ENCODE data around the gene NCOA5. TPM values are rescaled to one million over a fixed set of nuclear protein-coding genes. Genes with fewer than 3 reads are reported as not detected.

The NCOA5 gene
- total RNA-seq, 3 donors from 2014 or later (not counting 1 experiment from before 2014, with no cell fraction given): 8.8 to 18.4 (median 18.0) TPM

GRCh38 chr20:46135856-46136633, 46.3 kb upstream of the NCOA5 start:
- Histone ChIP-seq H3K27me3 (ENCODE audit: control insufficient read depth, insufficient read depth, low read length) (peaks cover 6% of the 10 kb centered on the region), H3K4me1 (ENCODE audit: control insufficient read depth, insufficient read depth, low read length) (peaks cover 5% of the 10 kb centered on the region), H3K9me3 (ENCODE audit: control insufficient read depth, insufficient read depth, low read length) (no peaks in the 10 kb centered on the region), H3K36me3 (ENCODE audit: control insufficient read depth, insufficient read depth, low read length) (no peaks in the 10 kb centered on the region), H3K27ac (ENCODE audit: low read length) (no peak overlapping the region), H3K4me3 (ENCODE audit: low read length) (no peak overlapping the region)
- WGBS (ENCODE audit: insufficient coverage): 60% methylated on average over 11 of the region's 12 CpGs
- no peaks in the 10 kb centered on the region for H3K36me3 Mint-ChIP-seq
- no peak overlapping the region for H3K4me3 Mint-ChIP-seq
- peaks cover 0 to 7% of the 10 kb centered on the region in 2 donors for H3K4me1 Mint-ChIP-seq
- no peak overlapping the region for H3K27ac Mint-ChIP-seq
- peaks cover 30% of the 10 kb centered on the region in 2 donors for H3K27me3 Mint-ChIP-seq (ENCODE audit: low read depth in 2 of 2)
- no peaks in the 10 kb centered on the region for H3K9me3 Mint-ChIP-seq
- TF ChIP-seq, protein P1, sequence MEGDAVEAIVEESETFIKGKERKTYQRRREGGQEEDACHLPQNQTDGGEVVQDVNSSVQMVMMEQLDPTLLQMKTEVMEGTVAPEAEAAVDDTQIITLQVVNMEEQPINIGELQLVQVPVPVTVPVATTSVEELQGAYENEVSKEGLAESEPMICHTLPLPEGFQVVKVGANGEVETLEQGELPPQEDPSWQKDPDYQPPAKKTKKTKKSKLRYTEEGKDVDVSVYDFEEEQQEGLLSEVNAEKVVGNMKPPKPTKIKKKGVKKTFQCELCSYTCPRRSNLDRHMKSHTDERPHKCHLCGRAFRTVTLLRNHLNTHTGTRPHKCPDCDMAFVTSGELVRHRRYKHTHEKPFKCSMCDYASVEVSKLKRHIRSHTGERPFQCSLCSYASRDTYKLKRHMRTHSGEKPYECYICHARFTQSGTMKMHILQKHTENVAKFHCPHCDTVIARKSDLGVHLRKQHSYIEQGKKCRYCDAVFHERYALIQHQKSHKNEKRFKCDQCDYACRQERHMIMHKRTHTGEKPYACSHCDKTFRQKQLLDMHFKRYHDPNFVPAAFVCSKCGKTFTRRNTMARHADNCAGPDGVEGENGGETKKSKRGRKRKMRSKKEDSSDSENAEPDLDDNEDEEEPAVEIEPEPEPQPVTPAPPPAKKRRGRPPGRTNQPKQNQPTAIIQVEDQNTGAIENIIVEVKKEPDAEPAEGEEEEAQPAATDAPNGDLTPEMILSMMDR (IDR thresholded peaks at IDR 0.05): no peak
- no peak for ATAC-seq
- intact Hi-C loops (cut with micrococcal nuclease): no loop called here
- no peak for DNase-seq

DNA sequence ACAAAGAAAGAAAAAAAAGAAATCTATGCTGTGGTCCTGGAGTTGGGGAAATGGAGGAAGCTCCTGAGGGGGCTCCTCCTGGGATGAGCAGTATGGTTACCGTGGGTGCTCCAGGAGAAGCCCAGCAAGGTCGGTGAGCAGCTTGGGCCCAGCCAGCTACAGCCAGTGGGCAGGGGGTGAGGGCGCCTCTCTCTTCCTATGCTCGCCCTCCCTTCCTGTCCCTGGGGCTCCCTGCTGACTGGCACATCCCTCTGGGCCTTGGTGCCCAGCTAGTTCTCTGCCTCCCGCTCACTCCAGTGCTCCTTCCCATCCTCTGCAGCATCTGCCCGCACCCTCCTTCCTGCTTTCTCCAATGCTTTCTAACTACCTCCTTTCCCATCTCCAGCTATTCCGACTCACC, 45.0 kb upstream of the NCOA5 start:
- Histone ChIP-seq H3K36me3 (ENCODE audit: control insufficient read depth, insufficient read depth, low read length) (no peaks in the 10 kb centered on the region), H3K4me1 (ENCODE audit: control insufficient read depth, insufficient read depth, low read length) (peaks cover 5% of the 10 kb centered on the region), H3K27ac (ENCODE audit: low read length) (no peak overlapping the region), H3K4me3 (ENCODE audit: low read length) (no peak overlapping the region), H3K27me3 (ENCODE audit: control insufficient read depth, insufficient read depth, low read length) (peaks cover 4% of the 10 kb centered on the region), H3K9me3 (ENCODE audit: control insufficient read depth, insufficient read depth, low read length) (no peaks in the 10 kb centered on the region)
- peaks cover 0 to 7% of the 10 kb centered on the region in 2 donors for H3K4me1 Mint-ChIP-seq
- TF ChIP-seq, protein P1 (IDR thresholded peaks at IDR 0.05): no peak
- no peaks in the 10 kb centered on the region for H3K9me3 Mint-ChIP-seq
- WGBS (ENCODE audit: insufficient coverage): 77% methylated on average over 7 of the region's 7 CpGs
- no peaks in the 10 kb centered on the region for H3K36me3 Mint-ChIP-seq
- no peak overlapping the region for H3K4me3 Mint-ChIP-seq
- no peak overlapping the region for H3K27ac Mint-ChIP-seq
- no peak for ATAC-seq
- intact Hi-C loops (cut with micrococcal nuclease): loop anchor here (5.0 kb wide), 1 partner anchor 548 kb away; no protein-coding TSS in a partner anchor
- no peak for DNase-seq
- peaks cover 17 to 25% of the 10 kb centered on the region in 2 donors for H3K27me3 Mint-ChIP-seq (ENCODE audit: low read depth in 2 of 2)

GRCh38 chr20:46133886-46134654, 44.3 kb upstream of the NCOA5 start:
- peaks cover 2% of the 10 kb centered on the region for H3K27me3 ChIP-seq (ENCODE audit: control insufficient read depth, insufficient read depth, low read length)
- H3K36me3 ChIP-seq (ENCODE audit: control insufficient read depth, insufficient read depth, low read length): no peaks in the 10 kb centered on the region
- no peak overlapping the region for H3K4me3 ChIP-seq (ENCODE audit: low read length)
- 76% methylated on average over 10 of the region's 11 CpGs for WGBS (ENCODE audit: insufficient coverage)
- TF ChIP-seq, protein P1 (IDR thresholded peaks at IDR 0.05): no peak
- Mint-ChIP-seq H3K4me3 (no peak overlapping the region), H3K9me3 (no peaks in the 10 kb centered on the region), H3K27me3 (ENCODE audit: low read depth in 2 of 2) (peaks cover 13 to 21% of the 10 kb centered on the region in 2 donors), H3K4me1 (peaks cover 0 to 7% of the 10 kb centered on the region in 2 donors), H3K36me3 (no peaks in the 10 kb centered on the region), H3K27ac (no peak overlapping the region)
- peaks cover 5% of the 10 kb centered on the region for H3K4me1 ChIP-seq (ENCODE audit: control insufficient read depth, insufficient read depth, low read length)
- no peak overlapping the region for H3K27ac ChIP-seq (ENCODE audit: low read length)
- no peak for ATAC-seq
- intact Hi-C loops (cut with micrococcal nuclease): loop anchor here (2.0 to 5.0 kb wide), 2 partner anchors 305 to 548 kb away; no protein-coding TSS in a partner anchor
- no peak for DNase-seq
- H3K9me3 ChIP-seq (ENCODE audit: control insufficient read depth, insufficient read depth, low read length): no peaks in the 10 kb centered on the region
